Retinal pigment epithelial cell (primary cell): ENCODE measurements around the gene RUSC1.

Source experiments
- DNase-seq: peaks from one replicate; pipeline ENCODE4 v3.0.0-alpha.2; 2010; ENCODE audit warnings: low read depth
- H3K4me3 ChIP-seq: 2 replicates; pipeline ENCODE4 v1.5.1; 2011; ENCODE audit warnings: mild to moderate bottlenecking, low read length, control low read depth, moderate library complexity
- TF ChIP-seq, protein P1 (sequence below): conservative IDR thresholded peaks from 2 replicates; pipeline ENCODE4 v1.5.1; 2011; ENCODE audit warnings: low read depth, low read length, control low read depth, inconsistent platforms

Gene RUSC1

DNA sequence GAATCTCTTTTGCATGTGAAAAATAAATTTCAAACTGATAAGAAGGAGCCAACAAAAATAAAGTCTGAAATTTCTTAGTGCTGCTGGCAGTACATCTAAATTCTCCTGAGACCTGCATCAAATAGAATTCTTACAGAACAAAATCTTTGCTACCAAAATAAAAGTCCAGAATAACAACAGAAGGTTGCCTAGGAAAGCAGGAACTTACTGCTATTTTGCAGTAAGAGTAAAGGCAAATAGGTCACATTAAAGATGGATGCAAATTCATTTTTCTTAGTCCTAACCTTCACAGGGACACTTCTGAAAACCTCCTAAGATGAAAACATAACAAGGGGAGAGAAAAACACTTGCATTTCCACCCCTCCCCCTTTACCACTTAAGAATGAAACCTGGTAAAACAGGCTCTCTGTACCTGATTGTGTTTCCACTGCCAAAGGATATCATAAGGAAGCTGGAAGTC lies 59.0 kb downstream of the RUSC1 start:
- H3K4me3 ChIP-seq, result no peak overlapping the region
- DNase-seq, result no peak

More for the DNA sequence above, 59.0 kb downstream of the RUSC1 start:
- TF ChIP-seq, protein P1, sequence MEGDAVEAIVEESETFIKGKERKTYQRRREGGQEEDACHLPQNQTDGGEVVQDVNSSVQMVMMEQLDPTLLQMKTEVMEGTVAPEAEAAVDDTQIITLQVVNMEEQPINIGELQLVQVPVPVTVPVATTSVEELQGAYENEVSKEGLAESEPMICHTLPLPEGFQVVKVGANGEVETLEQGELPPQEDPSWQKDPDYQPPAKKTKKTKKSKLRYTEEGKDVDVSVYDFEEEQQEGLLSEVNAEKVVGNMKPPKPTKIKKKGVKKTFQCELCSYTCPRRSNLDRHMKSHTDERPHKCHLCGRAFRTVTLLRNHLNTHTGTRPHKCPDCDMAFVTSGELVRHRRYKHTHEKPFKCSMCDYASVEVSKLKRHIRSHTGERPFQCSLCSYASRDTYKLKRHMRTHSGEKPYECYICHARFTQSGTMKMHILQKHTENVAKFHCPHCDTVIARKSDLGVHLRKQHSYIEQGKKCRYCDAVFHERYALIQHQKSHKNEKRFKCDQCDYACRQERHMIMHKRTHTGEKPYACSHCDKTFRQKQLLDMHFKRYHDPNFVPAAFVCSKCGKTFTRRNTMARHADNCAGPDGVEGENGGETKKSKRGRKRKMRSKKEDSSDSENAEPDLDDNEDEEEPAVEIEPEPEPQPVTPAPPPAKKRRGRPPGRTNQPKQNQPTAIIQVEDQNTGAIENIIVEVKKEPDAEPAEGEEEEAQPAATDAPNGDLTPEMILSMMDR, result no peak
